A549 (cell line): ENCODE data around the gene TTL.

Source experiments
- CBX8 ChIP-seq: fragments of 200-600 bp; sonication (generic); IDR thresholded peaks from 2 replicates; pipeline ENCODE4 v1.6.1; 2016
- JUN ChIP-seq, 2 experiments: fragments of >200 bp; sonication (Bioruptor Twin); formaldehyde crosslinking; IDR thresholded peaks; 2 replicates in 1 of 2; 3 replicates in 1 of 2; pipeline ENCODE4 v1.6.1; 2016 to 2017
- PBX3 ChIP-seq: IDR thresholded peaks from 2 replicates; pipeline ENCODE4 v1.6.1; 2012
- POLR2A ChIP-seq: IDR thresholded peaks from 2 replicates; pipeline ENCODE4 v1.6.1; 2012; ENCODE audit warnings: mild to moderate bottlenecking, low read length
- TF ChIP-seq, protein P1 (sequence below): fragments of >200 bp; sonication (Bioruptor Twin); formaldehyde crosslinking; IDR thresholded peaks from 3 replicates; pipeline ENCODE4 v1.5.1; 2016
- TF ChIP-seq, protein P2 (sequence below): fragments of 200-600 bp; sonication (generic); IDR thresholded peaks from 2 replicates; pipeline ENCODE4 v1.6.1; 2016; ENCODE audit warnings: antibody characterized with exemption, mild to moderate bottlenecking, moderate library complexity

- TF ChIP-seq JUN (IDR thresholded peaks at IDR 0.05) (no peak), POLR2A (no peak), PBX3 (no peak), CBX8 (no peak)
- TF ChIP-seq, protein P1, sequence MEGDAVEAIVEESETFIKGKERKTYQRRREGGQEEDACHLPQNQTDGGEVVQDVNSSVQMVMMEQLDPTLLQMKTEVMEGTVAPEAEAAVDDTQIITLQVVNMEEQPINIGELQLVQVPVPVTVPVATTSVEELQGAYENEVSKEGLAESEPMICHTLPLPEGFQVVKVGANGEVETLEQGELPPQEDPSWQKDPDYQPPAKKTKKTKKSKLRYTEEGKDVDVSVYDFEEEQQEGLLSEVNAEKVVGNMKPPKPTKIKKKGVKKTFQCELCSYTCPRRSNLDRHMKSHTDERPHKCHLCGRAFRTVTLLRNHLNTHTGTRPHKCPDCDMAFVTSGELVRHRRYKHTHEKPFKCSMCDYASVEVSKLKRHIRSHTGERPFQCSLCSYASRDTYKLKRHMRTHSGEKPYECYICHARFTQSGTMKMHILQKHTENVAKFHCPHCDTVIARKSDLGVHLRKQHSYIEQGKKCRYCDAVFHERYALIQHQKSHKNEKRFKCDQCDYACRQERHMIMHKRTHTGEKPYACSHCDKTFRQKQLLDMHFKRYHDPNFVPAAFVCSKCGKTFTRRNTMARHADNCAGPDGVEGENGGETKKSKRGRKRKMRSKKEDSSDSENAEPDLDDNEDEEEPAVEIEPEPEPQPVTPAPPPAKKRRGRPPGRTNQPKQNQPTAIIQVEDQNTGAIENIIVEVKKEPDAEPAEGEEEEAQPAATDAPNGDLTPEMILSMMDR = no peak
- TF ChIP-seq, protein P2, sequence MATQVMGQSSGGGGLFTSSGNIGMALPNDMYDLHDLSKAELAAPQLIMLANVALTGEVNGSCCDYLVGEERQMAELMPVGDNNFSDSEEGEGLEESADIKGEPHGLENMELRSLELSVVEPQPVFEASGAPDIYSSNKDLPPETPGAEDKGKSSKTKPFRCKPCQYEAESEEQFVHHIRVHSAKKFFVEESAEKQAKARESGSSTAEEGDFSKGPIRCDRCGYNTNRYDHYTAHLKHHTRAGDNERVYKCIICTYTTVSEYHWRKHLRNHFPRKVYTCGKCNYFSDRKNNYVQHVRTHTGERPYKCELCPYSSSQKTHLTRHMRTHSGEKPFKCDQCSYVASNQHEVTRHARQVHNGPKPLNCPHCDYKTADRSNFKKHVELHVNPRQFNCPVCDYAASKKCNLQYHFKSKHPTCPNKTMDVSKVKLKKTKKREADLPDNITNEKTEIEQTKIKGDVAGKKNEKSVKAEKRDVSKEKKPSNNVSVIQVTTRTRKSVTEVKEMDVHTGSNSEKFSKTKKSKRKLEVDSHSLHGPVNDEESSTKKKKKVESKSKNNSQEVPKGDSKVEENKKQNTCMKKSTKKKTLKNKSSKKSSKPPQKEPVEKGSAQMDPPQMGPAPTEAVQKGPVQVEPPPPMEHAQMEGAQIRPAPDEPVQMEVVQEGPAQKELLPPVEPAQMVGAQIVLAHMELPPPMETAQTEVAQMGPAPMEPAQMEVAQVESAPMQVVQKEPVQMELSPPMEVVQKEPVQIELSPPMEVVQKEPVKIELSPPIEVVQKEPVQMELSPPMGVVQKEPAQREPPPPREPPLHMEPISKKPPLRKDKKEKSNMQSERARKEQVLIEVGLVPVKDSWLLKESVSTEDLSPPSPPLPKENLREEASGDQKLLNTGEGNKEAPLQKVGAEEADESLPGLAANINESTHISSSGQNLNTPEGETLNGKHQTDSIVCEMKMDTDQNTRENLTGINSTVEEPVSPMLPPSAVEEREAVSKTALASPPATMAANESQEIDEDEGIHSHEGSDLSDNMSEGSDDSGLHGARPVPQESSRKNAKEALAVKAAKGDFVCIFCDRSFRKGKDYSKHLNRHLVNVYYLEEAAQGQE = no peak
These were observed 5.5 kb downstream of the TTL start for GRCh38 chr2:112487444-112487961.
